ENCODE results near the gene UBXN7.
"Not testable (repeated sequence)": the region's sequence is repeated elsewhere in the genome, so short reads cannot be mapped to it uniquely, and the experiment has no call there.

UBXN7 gene

DNA sequence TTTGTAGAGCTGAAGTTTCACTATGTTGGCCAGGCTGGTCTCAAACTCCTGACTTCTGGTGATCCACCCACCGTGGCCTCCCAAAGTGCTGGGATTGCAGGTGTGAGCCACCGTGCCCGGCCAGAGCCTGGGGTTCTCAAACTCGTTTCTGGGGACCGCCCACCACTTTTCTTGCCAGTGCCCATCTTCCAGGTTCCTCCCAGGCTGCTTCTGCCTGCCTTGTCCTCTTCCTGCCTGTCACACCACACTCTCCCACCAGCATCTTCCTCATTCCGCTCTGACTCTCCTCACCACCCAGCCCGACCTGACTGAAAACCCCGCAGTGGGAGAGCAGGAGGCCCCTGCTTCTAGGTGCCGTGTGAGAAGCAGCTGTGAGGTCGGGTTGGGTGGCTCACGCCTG, 111.1 kb downstream of the UBXN7 start:
- no peak overlapping the region for H3K18ac ChIP-seq (ENCODE audit: low read length)
- H3K27ac ChIP-seq (ENCODE audit: low read depth, low read length), result no peak overlapping the region
- no peaks in the 10 kb centered on the region for H3K27me3 ChIP-seq (ENCODE audit: insufficient read depth, low read length, poor library complexity)
- H3K4ac ChIP-seq (ENCODE audit: low read depth, low read length), result no peak overlapping the region
- no peak overlapping the region for H4K8ac ChIP-seq (ENCODE audit: low read depth, low read length)
- H3K79me1 ChIP-seq (ENCODE audit: low read length), result no peaks in the 10 kb centered on the region
- no peak overlapping the region for H3K9ac ChIP-seq (ENCODE audit: low read length)
- no peaks in the 10 kb centered on the region for H3K79me2 ChIP-seq (ENCODE audit: control insufficient read depth, insufficient read depth, low read length)
- H4K5ac ChIP-seq (ENCODE audit: low read length), result no peak overlapping the region
- DNase-seq, result no peak
- no peaks in the 10 kb centered on the region for H3K4me1 ChIP-seq (ENCODE audit: control insufficient read depth, low read depth, low read length)
- no peak overlapping the region for H2AK5ac ChIP-seq (ENCODE audit: low read length)
- WGBS (ENCODE audit: extremely low coverage, insufficient coverage, low lambda C conversion rate), result no CpG with 5 or more reads among the region's 11 CpGs
- H2BK15ac ChIP-seq (replicated peaks; ENCODE audit: low read depth), result no peak overlapping the region
- H3K4me3 ChIP-seq (ENCODE audit: low read length), result no peak overlapping the region
- no peaks in the 10 kb centered on the region for H3K36me3 ChIP-seq (ENCODE audit: control insufficient read depth, insufficient read depth, low read length)
- no peak overlapping the region for H3K23ac ChIP-seq (ENCODE audit: low read length)
- no peak overlapping the region for H3K56ac ChIP-seq (ENCODE audit: low read length)
- no peak overlapping the region for H3K4me2 ChIP-seq (ENCODE audit: low read length)
- no peak overlapping the region for H2BK5ac ChIP-seq (ENCODE audit: low read length)
- no peak overlapping the region for H2BK120ac ChIP-seq (ENCODE audit: low read depth, low read length)

DNA sequence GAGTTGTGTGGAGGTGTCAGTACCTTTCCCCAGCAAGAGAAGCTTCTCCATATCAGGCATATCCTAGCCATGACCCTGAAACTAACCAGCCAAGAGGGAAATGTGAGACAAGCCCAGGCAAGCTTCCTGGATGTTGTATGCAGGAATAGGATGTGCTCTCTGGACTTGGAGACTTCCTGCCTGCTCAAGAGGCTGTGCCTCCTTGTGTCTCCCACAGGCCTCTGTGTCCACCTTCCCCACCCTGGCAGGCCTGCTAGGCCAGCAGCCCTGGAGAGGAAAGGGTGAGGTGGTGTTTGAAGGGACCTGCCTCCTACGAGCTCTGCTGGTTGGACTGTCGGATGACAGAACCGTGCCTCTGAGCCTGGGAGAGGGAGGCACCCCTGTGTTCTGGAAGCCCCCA, 112.1 kb downstream of the UBXN7 start:
- Histone ChIP-seq H3K9ac (ENCODE audit: low read length) (no peak overlapping the region), H2BK120ac (ENCODE audit: low read depth, low read length) (no peak overlapping the region), H4K5ac (ENCODE audit: low read length) (no peak overlapping the region), H3K79me1 (ENCODE audit: low read length) (no peaks in the 10 kb centered on the region), H4K8ac (ENCODE audit: low read depth, low read length) (no peak overlapping the region), H3K36me3 (ENCODE audit: control insufficient read depth, insufficient read depth, low read length) (no peaks in the 10 kb centered on the region), H3K18ac (ENCODE audit: low read length) (no peak overlapping the region), H3K27me3 (ENCODE audit: insufficient read depth, low read length, poor library complexity) (no peaks in the 10 kb centered on the region), H2BK15ac (replicated peaks; ENCODE audit: low read depth) (no peak overlapping the region), H3K79me2 (ENCODE audit: control insufficient read depth, insufficient read depth, low read length) (no peaks in the 10 kb centered on the region), H3K4me1 (ENCODE audit: control insufficient read depth, low read depth, low read length) (no peaks in the 10 kb centered on the region), H3K27ac (ENCODE audit: low read depth, low read length) (no peak overlapping the region), H2BK5ac (ENCODE audit: low read length) (no peak overlapping the region), H2AK5ac (ENCODE audit: low read length) (no peak overlapping the region), H3K4me2 (ENCODE audit: low read length) (no peak overlapping the region), H3K56ac (ENCODE audit: low read length) (peak overlapping the region; percentile 30), H3K4me3 (ENCODE audit: low read length) (no peak overlapping the region), H3K23ac (ENCODE audit: low read length) (no peak overlapping the region), H3K4ac (ENCODE audit: low read depth, low read length) (no peak overlapping the region)
- DNase-seq, result no peak
- WGBS (ENCODE audit: extremely low coverage, insufficient coverage, low lambda C conversion rate), result no CpG with 5 or more reads among the region's 3 CpGs

DNA sequence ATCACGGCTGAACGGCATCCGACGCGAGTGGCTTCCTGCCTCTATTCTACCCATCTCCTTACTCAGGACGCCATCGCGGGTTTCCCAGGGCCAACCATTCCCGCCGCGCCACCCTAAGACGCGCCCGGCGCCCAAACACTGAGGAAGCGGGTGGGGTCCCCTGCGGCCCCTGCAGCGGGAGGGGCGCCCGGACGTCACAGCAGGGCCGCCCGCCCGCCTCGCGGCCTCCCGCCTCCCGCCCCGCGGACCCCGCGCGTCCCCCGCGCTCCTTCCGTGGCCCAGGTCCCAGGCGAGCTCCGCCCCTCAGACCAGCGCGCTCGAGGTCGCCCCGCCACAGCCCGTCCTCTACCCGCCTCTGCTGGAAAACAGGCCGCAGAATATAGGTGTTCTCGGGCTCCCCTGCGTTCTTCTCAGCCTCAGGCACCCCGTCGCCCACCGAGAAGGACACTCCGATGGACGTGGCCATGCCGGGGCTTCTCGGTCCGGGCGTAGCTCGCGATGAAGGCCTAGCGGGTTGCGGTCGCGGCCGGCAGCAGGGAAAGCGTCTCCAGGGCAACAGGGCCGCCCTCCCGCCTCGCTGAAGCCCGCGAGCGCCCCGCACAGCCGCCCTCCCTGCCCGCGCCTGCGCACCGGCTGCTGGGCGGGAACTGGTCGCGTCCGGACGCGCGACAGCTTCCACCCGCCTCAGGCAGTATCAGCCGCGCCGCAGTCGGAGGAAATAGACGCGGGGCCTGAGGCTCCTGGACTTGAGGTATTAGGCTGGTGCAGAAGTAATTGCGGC, 114.3 kb downstream of the UBXN7 start, which contains the start of gene DYNLT2B:
Gene DYNLT2B, minus strand, starts transcription at position 554 of the 781 bp plus-strand sequence. Its CDS starts 88 bp downstream, at position 466.
- Histone ChIP-seq H3K4ac (ENCODE audit: low read depth, low read length) (no peak within 1 kb of the TSS), H3K4me3 (ENCODE audit: low read length) (peak within 1 kb of the TSS; percentile 60), H2BK120ac (ENCODE audit: low read depth, low read length) (no peak within 1 kb of the TSS), H2BK15ac (replicated peaks; ENCODE audit: low read depth) (no peak within 1 kb of the TSS), H4K8ac (ENCODE audit: low read depth, low read length) (no peak within 1 kb of the TSS), H3K56ac (ENCODE audit: low read length) (peak within 1 kb of the TSS; percentile 93), H3K79me1 (ENCODE audit: low read length) (no peaks in the 10 kb centered on the region), H2AK5ac (ENCODE audit: low read length) (no peak within 1 kb of the TSS), H3K27me3 (ENCODE audit: insufficient read depth, low read length, poor library complexity) (no peaks in the 10 kb centered on the region), H4K5ac (ENCODE audit: low read length) (no peak within 1 kb of the TSS), H3K27ac (ENCODE audit: low read depth, low read length) (peak within 1 kb of the TSS; percentile 10), H3K23ac (ENCODE audit: low read length) (no peak within 1 kb of the TSS), H3K9ac (ENCODE audit: low read length) (peak within 1 kb of the TSS; percentile 96), H3K79me2 (ENCODE audit: control insufficient read depth, insufficient read depth, low read length) (no peaks in the 10 kb centered on the region), H2BK5ac (ENCODE audit: low read length) (peak within 1 kb of the TSS; percentile 14), H3K18ac (ENCODE audit: low read length) (peak within 1 kb of the TSS; percentile 33), H3K36me3 (ENCODE audit: control insufficient read depth, insufficient read depth, low read length) (no peaks in the 10 kb centered on the region), H3K4me2 (ENCODE audit: low read length) (peak within 1 kb of the TSS; percentile 89), H3K4me1 (ENCODE audit: control insufficient read depth, low read depth, low read length) (no peaks in the 10 kb centered on the region)
- WGBS (ENCODE audit: extremely low coverage, insufficient coverage, low lambda C conversion rate), result no CpG with 5 or more reads among the region's 92 CpGs
- DNase-seq, result peak; percentile 96

DNA sequence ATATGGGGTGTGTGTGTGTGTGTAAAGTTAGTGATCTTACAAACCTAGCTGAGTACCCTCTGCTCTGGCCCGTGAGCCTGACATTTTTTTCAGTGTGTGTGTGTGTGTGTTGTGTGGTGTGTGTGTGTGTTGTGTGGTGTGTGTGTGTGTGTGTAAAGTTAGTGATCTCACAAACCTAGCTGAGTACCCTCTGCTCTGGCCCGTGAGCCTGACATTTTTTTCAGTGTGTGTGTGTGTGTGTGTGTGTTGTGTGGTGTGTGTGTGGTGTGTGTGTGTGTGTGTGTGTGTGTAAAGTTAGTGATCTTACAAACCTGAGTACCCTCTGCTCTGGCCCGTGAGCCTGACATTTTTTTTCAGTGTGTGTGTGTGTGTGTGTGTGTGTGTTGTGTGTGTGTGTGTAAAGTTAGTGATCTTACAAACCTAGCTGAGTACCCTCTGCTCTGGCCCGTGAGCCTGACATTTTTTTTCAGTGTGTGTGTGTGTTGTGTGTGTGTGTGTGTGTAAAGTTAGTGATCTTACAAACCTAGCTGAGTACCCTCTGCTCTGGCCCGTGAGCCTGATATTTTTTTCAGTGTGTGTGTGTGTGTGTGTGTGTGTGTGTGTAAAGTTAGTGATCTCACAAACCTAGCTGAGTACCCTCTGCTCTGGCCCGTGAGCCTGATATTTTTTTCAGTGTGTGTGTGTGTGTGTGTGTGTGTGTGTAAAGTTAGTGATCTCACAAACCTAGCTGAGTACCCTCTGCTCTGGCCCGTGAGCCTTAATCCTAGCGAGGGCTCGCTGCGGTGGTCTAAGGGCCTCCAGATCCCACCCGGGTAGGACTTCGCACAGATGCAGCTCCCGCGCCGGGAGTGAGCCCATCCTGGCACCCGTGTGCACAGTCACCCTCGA, 115.2 kb downstream of the UBXN7 start:
- DNase-seq, result peak; percentile 63
- H3K56ac ChIP-seq (ENCODE audit: low read length), result peak overlapping the region; percentile 93
- H3K4me2 ChIP-seq (ENCODE audit: low read length), result peak overlapping the region; percentile 89
- not testable (repeated sequence) for H3K79me2 ChIP-seq (ENCODE audit: control insufficient read depth, insufficient read depth, low read length); H2BK5ac ChIP-seq (ENCODE audit: low read length); H3K27me3 ChIP-seq (ENCODE audit: insufficient read depth, low read length, poor library complexity); H2BK120ac ChIP-seq (ENCODE audit: low read depth, low read length); H3K23ac ChIP-seq (ENCODE audit: low read length); H3K36me3 ChIP-seq (ENCODE audit: control insufficient read depth, insufficient read depth, low read length); H3K27ac ChIP-seq (ENCODE audit: low read depth, low read length); H4K8ac ChIP-seq (ENCODE audit: low read depth, low read length); H2BK15ac ChIP-seq (replicated peaks; ENCODE audit: low read depth); H2AK5ac ChIP-seq (ENCODE audit: low read length); H3K4ac ChIP-seq (ENCODE audit: low read depth, low read length); H3K4me1 ChIP-seq (ENCODE audit: control insufficient read depth, low read depth, low read length); H3K79me1 ChIP-seq (ENCODE audit: low read length); H4K5ac ChIP-seq (ENCODE audit: low read length)
- H3K9ac ChIP-seq (ENCODE audit: low read length), result peak overlapping the region; percentile 96
- peak overlapping the region; percentile 33 for H3K18ac ChIP-seq (ENCODE audit: low read length)
- WGBS (ENCODE audit: extremely low coverage, insufficient coverage, low lambda C conversion rate), result no CpG with 5 or more reads among the region's 17 CpGs
- peak overlapping the region; percentile 60 for H3K4me3 ChIP-seq (ENCODE audit: low read length)

DNA sequence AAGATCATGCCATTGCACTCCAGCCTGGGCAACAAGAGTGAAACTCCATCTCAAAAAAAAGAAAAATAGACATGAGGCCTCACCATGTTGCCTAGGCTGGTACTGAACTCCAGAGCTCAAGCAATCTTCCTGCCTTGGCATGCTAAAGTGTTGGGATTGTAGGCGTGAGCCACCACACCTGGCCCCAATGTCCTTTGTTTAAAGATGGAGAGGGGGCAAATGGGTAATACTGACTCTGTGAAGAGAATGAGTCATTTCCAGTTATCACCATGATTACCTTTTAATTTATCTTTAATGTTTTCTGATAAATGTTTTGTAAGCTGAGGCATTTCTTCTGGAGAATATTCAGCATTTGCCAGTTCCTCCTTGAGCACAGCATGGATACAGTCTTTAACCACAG, 116.4 kb downstream of the UBXN7 start:
- H3K56ac ChIP-seq (ENCODE audit: low read length), result no peak overlapping the region
- no CpG with 5 or more reads among the region's 1 CpG for WGBS (ENCODE audit: extremely low coverage, insufficient coverage, low lambda C conversion rate)
- no peaks in the 10 kb centered on the region for H3K79me1 ChIP-seq (ENCODE audit: low read length)
- no peak overlapping the region for H2BK120ac ChIP-seq (ENCODE audit: low read depth, low read length)
- no peak overlapping the region for H3K27ac ChIP-seq (ENCODE audit: low read depth, low read length)
- H2AK5ac ChIP-seq (ENCODE audit: low read length), result no peak overlapping the region
- no peak overlapping the region for H3K4ac ChIP-seq (ENCODE audit: low read depth, low read length)
- no peak overlapping the region for H3K4me2 ChIP-seq (ENCODE audit: low read length)
- DNase-seq, result no peak
- H3K27me3 ChIP-seq (ENCODE audit: insufficient read depth, low read length, poor library complexity), result no peaks in the 10 kb centered on the region
- no peak overlapping the region for H3K18ac ChIP-seq (ENCODE audit: low read length)
- no peak overlapping the region for H3K4me3 ChIP-seq (ENCODE audit: low read length)
- H2BK5ac ChIP-seq (ENCODE audit: low read length), result no peak overlapping the region
- H3K9ac ChIP-seq (ENCODE audit: low read length), result no peak overlapping the region
- H2BK15ac ChIP-seq (replicated peaks; ENCODE audit: low read depth), result no peak overlapping the region
- H3K4me1 ChIP-seq (ENCODE audit: control insufficient read depth, low read depth, low read length), result no peaks in the 10 kb centered on the region
- H4K5ac ChIP-seq (ENCODE audit: low read length), result no peak overlapping the region
- H3K79me2 ChIP-seq (ENCODE audit: control insufficient read depth, insufficient read depth, low read length), result no peaks in the 10 kb centered on the region
- H4K8ac ChIP-seq (ENCODE audit: low read depth, low read length), result no peak overlapping the region
- H3K23ac ChIP-seq (ENCODE audit: low read length), result no peak overlapping the region
- H3K36me3 ChIP-seq (ENCODE audit: control insufficient read depth, insufficient read depth, low read length), result no peaks in the 10 kb centered on the region

Measured in mesendoderm (in vitro differentiated cells).